Astrocyte (in vitro differentiated cells and primary cell): ENCODE measurements around the gene FBP1.

ENCODE experiments used
- CTCF ChIP-seq: IDR thresholded peaks from 2 replicates; pipeline ENCODE4 v1.5.1; 2011; ENCODE audit warnings: low read depth, mild to moderate bottlenecking, inconsistent platforms, low read length, moderate library complexity; ENCODE audit not compliant: insufficient read depth
- EZH2 ChIP-seq: IDR thresholded peaks from 2 replicates; pipeline ENCODE4 v1.6.1; 2012; ENCODE audit warnings: mild to moderate bottlenecking, low read length, inconsistent platforms; ENCODE audit not compliant: insufficient read depth

- TF ChIP-seq CTCF (no peak), EZH2 (no peak)
Observed at GRCh38 chr9:94649100-94649819, 9.9 kb upstream of the FBP1 start.
